RWPE1 (cell line): ENCODE data around the gene AKAP17A.
"Not testable (repeated sequence)": the region's sequence is repeated elsewhere in the genome, so short reads cannot be mapped to it uniquely, and the experiment has no call there.

ENCODE experiments used
- CTCF ChIA-PET: fragments of 350-600 bp; sonication (Branson Sonifier 250); formaldehyde crosslinking; extraction: SDS; loops from one replicate; lab custom pipeline; 2021; lab: Yijun Ruan, JAX
- POLR2A ChIA-PET: fragments of 400-600 bp; formaldehyde crosslinking; extraction: SDS; loops from one replicate; lab custom pipeline; 2020; ENCODE audit warnings: antibody characterized with exemption; ENCODE audit not compliant: low non-redundant PET; lab: Yijun Ruan, JAX
- DNase-seq: peaks from one replicate; pipeline ENCODE4 v3.0.0; 2012; ENCODE audit warnings: low spot score
- H3K27ac ChIP-seq: fragments of 450-650 bp; 2 replicates; pipeline ENCODE4 v1.5.1; 2017
- TF ChIP-seq, protein P1 (sequence below): fragments of 450-650 bp; conservative IDR thresholded peaks from 2 replicates; pipeline ENCODE4 v1.5.1; 2017; ENCODE audit warnings: low read depth, mild to moderate bottlenecking

AKAP17A gene

DNA sequence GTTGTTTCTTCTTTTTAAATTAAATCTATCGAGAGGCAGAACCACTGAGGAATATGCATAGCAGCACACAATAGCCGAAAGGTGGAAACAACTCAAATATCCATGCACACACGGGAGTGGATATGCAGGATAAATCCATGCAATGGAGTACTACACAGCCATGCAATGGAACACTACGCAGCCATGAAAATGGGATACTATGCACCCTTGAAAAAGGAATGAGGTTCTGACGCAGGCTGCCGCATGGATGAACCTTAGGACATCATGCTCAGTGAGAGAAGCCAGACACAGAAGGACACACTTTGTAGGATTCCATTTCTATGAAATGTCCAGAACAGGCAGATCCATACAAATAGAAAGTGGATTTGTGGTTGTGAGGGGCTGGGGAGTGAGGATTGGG lies 36.0 kb upstream of the AKAP17A start:
- TF ChIP-seq, protein P1, sequence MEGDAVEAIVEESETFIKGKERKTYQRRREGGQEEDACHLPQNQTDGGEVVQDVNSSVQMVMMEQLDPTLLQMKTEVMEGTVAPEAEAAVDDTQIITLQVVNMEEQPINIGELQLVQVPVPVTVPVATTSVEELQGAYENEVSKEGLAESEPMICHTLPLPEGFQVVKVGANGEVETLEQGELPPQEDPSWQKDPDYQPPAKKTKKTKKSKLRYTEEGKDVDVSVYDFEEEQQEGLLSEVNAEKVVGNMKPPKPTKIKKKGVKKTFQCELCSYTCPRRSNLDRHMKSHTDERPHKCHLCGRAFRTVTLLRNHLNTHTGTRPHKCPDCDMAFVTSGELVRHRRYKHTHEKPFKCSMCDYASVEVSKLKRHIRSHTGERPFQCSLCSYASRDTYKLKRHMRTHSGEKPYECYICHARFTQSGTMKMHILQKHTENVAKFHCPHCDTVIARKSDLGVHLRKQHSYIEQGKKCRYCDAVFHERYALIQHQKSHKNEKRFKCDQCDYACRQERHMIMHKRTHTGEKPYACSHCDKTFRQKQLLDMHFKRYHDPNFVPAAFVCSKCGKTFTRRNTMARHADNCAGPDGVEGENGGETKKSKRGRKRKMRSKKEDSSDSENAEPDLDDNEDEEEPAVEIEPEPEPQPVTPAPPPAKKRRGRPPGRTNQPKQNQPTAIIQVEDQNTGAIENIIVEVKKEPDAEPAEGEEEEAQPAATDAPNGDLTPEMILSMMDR: no peak
- DNase-seq: no peak
- CTCF ChIA-PET: no interaction called here
- POLR2A ChIA-PET: no interaction called here
- H3K27ac ChIP-seq: no peak overlapping the region

DNA sequence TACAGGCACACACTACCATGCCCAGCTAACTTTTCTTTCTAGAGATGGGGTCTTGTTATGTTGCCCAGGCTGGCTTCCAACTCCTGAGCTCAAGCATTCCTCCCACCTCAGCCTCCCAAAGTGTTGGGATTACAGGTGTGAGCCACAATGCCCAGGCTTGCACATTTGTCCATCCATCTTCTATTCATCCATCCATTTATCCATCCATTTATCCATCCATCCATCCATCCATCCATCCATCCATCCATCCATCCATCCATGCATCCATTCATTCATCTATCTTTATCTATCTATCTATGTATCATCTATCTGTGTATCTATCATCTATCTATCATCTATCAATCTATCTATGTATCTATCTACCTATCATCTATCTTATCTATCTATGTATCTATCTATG lies 34.0 kb upstream of the AKAP17A start:
- H3K27ac ChIP-seq, POLR2A ChIA-PET, DNase-seq, CTCF ChIA-PET: not testable (repeated sequence)

DNA sequence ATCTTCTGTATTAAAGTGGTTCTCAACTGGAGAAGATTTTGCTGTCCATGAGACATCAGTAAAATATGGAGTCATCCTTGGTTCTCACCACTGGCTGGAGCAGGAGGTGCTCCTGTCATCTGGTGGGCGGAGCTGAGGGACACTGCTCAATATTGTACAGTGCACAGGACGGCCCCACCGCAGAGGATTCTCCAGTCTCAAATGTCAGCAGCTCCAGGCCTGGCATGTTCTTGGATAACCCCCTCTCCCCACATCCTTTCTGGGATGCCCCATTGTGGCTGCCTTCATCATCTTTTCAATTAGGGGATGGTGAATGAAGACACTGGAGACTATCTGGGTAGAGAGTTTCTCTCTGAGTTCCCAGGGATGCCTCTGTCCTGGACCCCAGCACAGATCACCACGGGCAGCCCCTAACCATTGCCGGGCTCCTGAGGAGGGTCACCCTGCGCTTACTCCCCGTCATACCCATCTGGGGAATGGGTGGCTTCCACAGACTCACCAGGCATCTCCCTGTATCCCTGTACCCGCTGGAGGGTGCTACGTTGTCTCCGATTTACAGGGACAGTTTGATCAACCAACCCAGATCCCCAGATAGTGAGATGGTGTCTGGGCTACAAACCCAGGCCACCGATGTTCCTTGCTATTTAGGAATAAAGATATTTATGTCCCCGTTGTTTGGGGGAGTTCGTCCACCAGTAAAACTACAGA lies 32.5 kb upstream of the AKAP17A start:
- ChIA-PET CTCF (no interaction called here), POLR2A (no interaction called here)
- DNase-seq: no peak

DNA sequence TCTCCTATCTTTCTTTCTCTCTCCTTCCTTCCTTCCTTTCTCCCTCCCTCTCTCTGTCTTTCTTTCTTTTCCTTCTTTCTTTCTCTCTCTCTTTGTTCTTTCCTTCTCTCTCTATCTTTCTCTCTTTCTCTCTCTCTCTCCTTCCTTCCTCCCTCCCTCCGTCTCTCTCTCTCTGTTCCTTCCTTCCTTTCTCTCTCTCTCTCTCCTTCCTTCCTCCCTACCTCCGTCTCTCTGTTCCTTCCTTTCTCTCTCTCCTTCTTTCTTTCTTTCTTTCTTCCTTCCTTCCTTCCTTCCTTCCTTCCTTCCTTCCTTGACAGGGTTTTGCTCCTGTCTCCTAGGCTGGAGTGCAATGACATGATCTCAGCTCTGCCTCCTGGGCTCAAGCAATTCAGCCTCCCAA lies 30.2 kb upstream of the AKAP17A start:
- CTCF ChIA-PET: no interaction called here
- TF ChIP-seq, protein P1: no peak
- DNase-seq: no peak
- POLR2A ChIA-PET: no interaction called here
- H3K27ac ChIP-seq: no peak overlapping the region

More for the DNA sequence above, 32.5 kb upstream of the AKAP17A start:
- TF ChIP-seq, protein P1: no peak
- no peak overlapping the region for H3K27ac ChIP-seq

DNA sequence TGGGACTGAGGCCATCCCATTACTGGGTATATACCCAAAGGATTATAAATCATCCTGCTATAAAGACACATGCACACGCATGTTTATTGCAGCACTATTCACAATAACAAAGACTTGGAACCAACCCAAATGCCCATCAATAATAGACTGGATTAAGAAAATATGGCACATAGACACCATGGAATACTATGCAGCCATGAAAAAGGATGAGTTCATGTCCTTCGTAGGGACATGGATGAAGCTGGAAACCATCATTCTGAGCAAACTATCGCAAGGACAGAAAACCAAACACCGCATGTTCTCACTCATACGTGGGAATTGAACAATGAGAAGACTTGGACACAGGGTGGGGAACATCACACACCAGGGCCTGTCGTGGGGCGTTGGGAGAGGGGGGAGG lies 27.3 kb upstream of the AKAP17A start:
- CTCF ChIA-PET: not testable (repeated sequence)

DNA sequence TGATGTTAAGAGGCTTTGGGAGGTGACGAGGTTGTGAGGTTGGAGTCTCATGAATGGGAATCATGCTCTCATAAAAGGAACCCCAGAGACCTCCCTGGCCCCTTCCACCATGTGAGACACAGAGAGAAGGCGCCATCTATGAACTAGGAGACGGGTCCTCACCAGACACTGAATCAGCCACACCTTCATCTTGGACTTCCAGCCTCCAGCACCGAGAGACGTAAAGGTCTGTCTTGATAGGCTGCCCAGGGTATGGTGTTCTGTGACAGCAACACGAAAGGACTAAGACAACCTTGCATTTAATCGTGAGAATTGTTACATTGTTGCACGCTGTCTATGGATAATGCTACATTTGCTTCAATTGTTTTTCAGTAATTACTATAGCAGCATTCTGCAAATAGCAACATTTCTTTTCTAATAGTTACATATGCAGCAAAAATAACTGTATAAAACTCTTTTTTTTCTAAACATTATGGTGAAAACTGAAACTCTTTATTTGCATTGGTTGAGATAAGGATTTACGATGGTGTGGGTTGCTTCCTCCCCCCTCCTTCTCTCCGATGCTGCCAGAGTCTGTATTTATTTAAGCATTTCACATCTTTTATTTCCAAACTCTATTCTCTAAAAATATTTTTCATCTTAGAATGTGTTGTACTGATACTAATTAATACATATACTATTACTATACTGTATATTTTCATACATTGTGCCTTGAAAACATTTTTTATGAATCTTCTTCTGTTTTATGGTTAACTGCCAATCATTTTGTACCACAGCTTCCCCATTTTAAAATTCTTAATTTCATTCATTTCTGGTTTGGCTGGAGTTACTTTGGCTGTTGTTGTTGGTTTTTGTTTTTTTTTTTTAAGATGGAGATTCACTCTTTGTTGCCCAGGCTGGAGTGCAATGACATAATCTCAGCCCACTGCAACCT lies 26.4 kb upstream of the AKAP17A start:
- TF ChIP-seq, protein P1: no peak
- CTCF ChIA-PET: no interaction called here

More for the DNA sequence above, 27.3 kb upstream of the AKAP17A start:
- H3K27ac ChIP-seq, POLR2A ChIA-PET, DNase-seq: not testable (repeated sequence)

DNA sequence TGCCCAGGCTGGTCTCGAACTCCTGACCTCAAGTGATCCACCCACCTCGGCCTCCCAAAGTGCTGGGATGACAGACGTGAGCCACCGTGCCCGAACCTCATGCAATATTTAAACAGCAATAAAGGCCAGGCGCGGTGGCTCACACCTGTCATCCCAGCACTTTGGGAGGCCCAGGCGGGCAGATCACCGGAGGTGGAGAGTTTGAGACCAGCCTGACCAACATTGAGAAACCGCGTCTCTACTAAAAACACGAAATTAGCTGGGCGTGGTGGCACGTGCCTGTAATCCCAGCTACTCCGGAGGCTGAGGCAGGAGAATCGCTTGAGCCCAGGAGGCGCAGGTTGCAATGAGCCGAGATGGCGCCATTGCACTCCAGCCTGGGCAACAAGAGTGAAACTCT lies 17.2 kb upstream of the AKAP17A start:
- CTCF ChIA-PET, H3K27ac ChIP-seq, POLR2A ChIA-PET, DNase-seq: not testable (repeated sequence)

More for the DNA sequence above, 26.4 kb upstream of the AKAP17A start:
- H3K27ac ChIP-seq: no peak overlapping the region
- DNase-seq: no peak
- POLR2A ChIA-PET: no interaction called here
